Nephron progenitor cell (in vitro differentiated cells): Measurements from ENCODE around the gene IQGAP2.
A peak's percentile ranks its signal among the peaks of the same experiment; 100 is the strongest.

Experiments
- DNase-seq: peaks from one replicate; pipeline ENCODE4 v3.0.0; 2021
- H3K27ac Mint-ChIP-seq: 2 replicates; pipeline ENCODE4 v1.8.0; 2021; ENCODE audit warnings: mild to moderate bottlenecking, moderate library complexity, mixed read lengths
- H3K27me3 Mint-ChIP-seq: 2 replicates; pipeline ENCODE4 v1.8.0; 2021; ENCODE audit warnings: mild to moderate bottlenecking, low read depth, mixed read lengths; ENCODE audit not compliant: poor library complexity
- H3K36me3 Mint-ChIP-seq: 2 replicates; pipeline ENCODE4 v1.8.0; 2021; ENCODE audit warnings: low read depth, mixed read lengths
- H3K4me1 Mint-ChIP-seq: 2 replicates; pipeline ENCODE4 v1.8.0; 2021; ENCODE audit warnings: mixed read lengths
- H3K4me3 Mint-ChIP-seq: 2 replicates; pipeline ENCODE4 v1.8.0; 2021; ENCODE audit warnings: mild to moderate bottlenecking, moderate library complexity, mixed read lengths
- H3K9me3 Mint-ChIP-seq: 2 replicates; pipeline ENCODE4 v1.8.0; 2021; ENCODE audit warnings: mild to moderate bottlenecking, moderate library complexity, mixed read lengths
- CTCF ChIP-seq: fragments of 200-600 bp; sonication (generic); IDR thresholded peaks from 2 replicates; pipeline ENCODE4 v1.5.0; 2021; ENCODE audit warnings: antibody characterized with exemption

IQGAP2 gene

GRCh38 chr5:76403766-76404222, 709 bp downstream of the IQGAP2 start:
- Mint-ChIP-seq H3K36me3 (no peaks in the 10 kb centered on the region), H3K9me3 (no peaks in the 10 kb centered on the region), H3K4me1 (peaks cover 45% of the 10 kb centered on the region), H3K27me3 (peaks cover 8% of the 10 kb centered on the region), H3K4me3 (peak overlapping the region; percentile 98), H3K27ac (no peak overlapping the region)
- TF ChIP-seq CTCF = peak; percentile 29
- peak; percentile 59 for DNase-seq

- peaks cover 8% of the 10 kb centered on the region for H3K27me3 Mint-ChIP-seq
- no peaks in the 10 kb centered on the region for H3K9me3 Mint-ChIP-seq
- peaks cover 45% of the 10 kb centered on the region for H3K4me1 Mint-ChIP-seq
- no peaks in the 10 kb centered on the region for H3K36me3 Mint-ChIP-seq
- TF ChIP-seq CTCF = no peak
- peak overlapping the region; percentile 98 for H3K4me3 Mint-ChIP-seq
- no peak overlapping the region for H3K27ac Mint-ChIP-seq
- peak; percentile 47 for DNase-seq
Observed at GRCh38 chr5:76404223-76405211, 1.4 kb downstream of the IQGAP2 start.

GRCh38 chr5:76406014-76406413, 2.9 kb downstream of the IQGAP2 start:
- H3K27me3 Mint-ChIP-seq = peaks cover 6% of the 10 kb centered on the region
- H3K36me3 Mint-ChIP-seq = no peaks in the 10 kb centered on the region
- H3K9me3 Mint-ChIP-seq = no peaks in the 10 kb centered on the region
- H3K4me1 Mint-ChIP-seq = peaks cover 56% of the 10 kb centered on the region
- H3K27ac Mint-ChIP-seq = peak overlapping the region; percentile 31
- DNase-seq = no peak
- TF ChIP-seq CTCF = no peak
- H3K4me3 Mint-ChIP-seq = peak overlapping the region; percentile 98

- Mint-ChIP-seq H3K27me3 (peaks cover 3% of the 10 kb centered on the region), H3K27ac (no peak overlapping the region), H3K4me3 (peak overlapping the region; percentile 2), H3K9me3 (no peaks in the 10 kb centered on the region), H3K4me1 (peaks cover 55% of the 10 kb centered on the region), H3K36me3 (no peaks in the 10 kb centered on the region)
- no peak for TF ChIP-seq CTCF
- DNase-seq = no peak
Observed at GRCh38 chr5:76406673-76407072, 3.6 kb downstream of the IQGAP2 start.

- H3K4me3 Mint-ChIP-seq = no peak overlapping the region
- H3K36me3 Mint-ChIP-seq = peaks cover 1% of the 10 kb centered on the region
- peaks cover 45% of the 10 kb centered on the region for H3K4me1 Mint-ChIP-seq
- DNase-seq = no peak
- H3K27ac Mint-ChIP-seq = no peak overlapping the region
- peaks cover 3% of the 10 kb centered on the region for H3K27me3 Mint-ChIP-seq
- TF ChIP-seq CTCF = no peak
- H3K9me3 Mint-ChIP-seq = no peaks in the 10 kb centered on the region
Observed at GRCh38 chr5:76408104-76408654, 5.1 kb downstream of the IQGAP2 start.
